HepG2 (cell line): Measurements from ENCODE around the gene RNF11. TPM values are rescaled to one million over a fixed set of nuclear protein-coding genes. Genes with fewer than 3 reads are reported as not detected.

Experiments
- EP300 ChIP-seq, 3 experiments: sonication (generic) in 1 of 3; formaldehyde crosslinking in 1 of 3; IDR thresholded peaks; 2 replicates each; pipeline versions ENCODE4 v1.5.1 to v1.6.1; 2011 to 2020; ENCODE audit warnings: low read depth in 2 of 3, low read length in 2 of 3, borderline replicate concordance in 1 of 3, improper control_type of control experiment in 1 of 3, mild to moderate bottlenecking in 1 of 3, missing genetic modification reagents in 1 of 3, moderate library complexity in 1 of 3
- GATAD1 ChIP-seq: IDR thresholded peaks from 2 replicates; pipeline ENCODE4 v1.6.1; 2016; ENCODE audit warnings: missing genetic modification reagents, missing compliant biosample characterization
- HDAC2 ChIP-seq: sonication (generic); formaldehyde crosslinking; IDR thresholded peaks from 2 replicates; pipeline ENCODE4 v1.4.0; 2020; ENCODE audit warnings: missing genetic modification reagents
- HIC2 ChIP-seq: sonication (generic); formaldehyde crosslinking; IDR thresholded peaks from 2 replicates; pipeline ENCODE4 v1.9.0; 2022; ENCODE audit warnings: low read depth, missing genetic modification reagents
- NR2C2 ChIP-seq: sonication (generic); formaldehyde crosslinking; IDR thresholded peaks from 2 replicates; pipeline ENCODE4 v1.4.0; 2020; ENCODE audit warnings: missing genetic modification reagents, mild to moderate bottlenecking, moderate library complexity, borderline replicate concordance
- PCBP1 ChIP-seq: fragments of 200-400 bp; formaldehyde crosslinking; IDR thresholded peaks from 2 replicates; pipeline ENCODE4 v1.6.1; 2017; ENCODE audit warnings: mild to moderate bottlenecking, low read depth, low read length, borderline replicate concordance
- ZBTB2 ChIP-seq: sonication (generic); formaldehyde crosslinking; IDR thresholded peaks from 2 replicates; pipeline ENCODE4 v1.8.0; 2022; ENCODE audit warnings: low read depth, missing genetic modification reagents
- ZBTB38 ChIP-seq: sonication (generic); formaldehyde crosslinking; IDR thresholded peaks from 2 replicates; pipeline ENCODE4 v1.5.1; 2020; ENCODE audit warnings: mild to moderate bottlenecking, missing genetic modification reagents
- ZFYVE20 ChIP-seq: sonication (generic); formaldehyde crosslinking; IDR thresholded peaks from 2 replicates; pipeline ENCODE4 v1.8.0; 2023; ENCODE audit warnings: low read depth, mild to moderate bottlenecking, moderate library complexity, missing genetic modification reagents, borderline replicate concordance
- ZNF24 ChIP-seq: fragments of 450-650 bp; IDR thresholded peaks from 2 replicates; pipeline ENCODE4 v1.6.1; 2017; ENCODE audit warnings: antibody characterized with exemption, mild to moderate bottlenecking
- ZNF263 ChIP-seq: sonication (generic); formaldehyde crosslinking; IDR thresholded peaks from 2 replicates; pipeline ENCODE4 v1.4.0; 2020; ENCODE audit warnings: missing genetic modification reagents
- ZNF331 ChIP-seq: sonication (generic); formaldehyde crosslinking; IDR thresholded peaks from 2 replicates; pipeline ENCODE4 v1.4.0; 2020; ENCODE audit warnings: missing genetic modification reagents
- ZNF670 ChIP-seq: sonication (generic); formaldehyde crosslinking; IDR thresholded peaks from 2 replicates; pipeline ENCODE4 v1.8.0; 2022; ENCODE audit warnings: mild to moderate bottlenecking, missing genetic modification reagents, borderline replicate concordance
- ZNF674 ChIP-seq: sonication (generic); formaldehyde crosslinking; IDR thresholded peaks from 2 replicates; pipeline ENCODE4 v1.5.0; 2020; ENCODE audit warnings: low read depth, mild to moderate bottlenecking, missing genetic modification reagents
- ZNF687 ChIP-seq: sonication (generic); formaldehyde crosslinking; IDR thresholded peaks from 2 replicates; pipeline ENCODE4 v1.5.1; 2020; ENCODE audit warnings: mild to moderate bottlenecking, missing genetic modification reagents, moderate library complexity
- ZNF710 ChIP-seq: sonication (generic); formaldehyde crosslinking; IDR thresholded peaks from 2 replicates; pipeline ENCODE4 v1.5.0; 2020; ENCODE audit warnings: mild to moderate bottlenecking, missing genetic modification reagents, borderline replicate concordance
- ZNF768 ChIP-seq: sonication (generic); formaldehyde crosslinking; IDR thresholded peaks from 2 replicates; pipeline ENCODE4 v1.4.0; 2020; ENCODE audit warnings: missing genetic modification reagents
- polyA plus RNA-seq, 8 experiments: library from polyadenylated mRNA; depleted of rRNA in 3 of 8; stranded (reverse) in 7 of 8; unstranded in 1 of 8; fragments of >200 nt; fragmentation: Illumina TruSeq in 4 of 8; extraction: Trizol in 4 of 8; gene quantifications; 2 replicates each; pipeline versions ENCODE4 v1.2.1 to v1.2.3, GENCODE V29; 2011 to 2016; ENCODE audit warnings: low read depth in 4 of 8, missing spikeins in 1 of 8, mixed read lengths in 1 of 8; ENCODE audit not compliant: insufficient read depth in 1 of 8
- total RNA-seq, 5 experiments: library from RNA; depleted of rRNA; stranded (reverse); fragments of >200 nt; fragmentation: Illumina TruSeq; extraction: Trizol; gene quantifications; 2 replicates each; pipeline ENCODE4 v1.2.3, GENCODE V29; 2016; ENCODE audit warnings: low read depth in 1 of 5

The RNF11 gene
- total and polyA plus RNA-seq, 2 of the 13 experiments (the other 11 are each of a cell fraction or from before 2014, with no cell fraction given): 41.2 to 48.8 TPM

- 0 out of 2 replicates have a peak, but pooled peaks have one; percentile 47 for TF ChIP-seq PCBP1
- no peak for TF ChIP-seq ZNF24
- TF ChIP-seq ZNF687 (CRISPR knock-in tag): peak; percentile 76
- TF ChIP-seq ZBTB2: no peak
- no peak for TF ChIP-seq ZNF674 (CRISPR knock-in tag)
- TF ChIP-seq HIC2 (CRISPR knock-in tag): no peak
- TF ChIP-seq ZNF710: no peak
- TF ChIP-seq ZNF768: peak; percentile 18; the same call in 1 of the 2 replicates
- TF ChIP-seq NR2C2: no peak
- TF ChIP-seq HDAC2 (CRISPR knock-in tag): no peak
- TF ChIP-seq ZNF331 (CRISPR knock-in tag): peak; percentile 47; the same call in 1 of the 2 replicates
- 0 out of 2 replicates have a peak, but pooled peaks have one; percentile 30 for TF ChIP-seq ZNF670 (CRISPR knock-in tag)
- TF ChIP-seq GATAD1: peak; percentile 61; the same call in 1 of the 2 replicates
- TF ChIP-seq ZFYVE20 (CRISPR knock-in tag): no peak
- TF ChIP-seq EP300 (IDR thresholded peaks at IDR 0.05; ENCODE audit: low read depth in 2 of 2, low read length in 2 of 2): no peak
- TF ChIP-seq EP300 (CRISPR knock-in tag; IDR thresholded peaks at IDR 0.05; ENCODE audit: borderline replicate concordance): no peak
- no peak; the same call in 1 of the 2 replicates for TF ChIP-seq ZBTB38 (CRISPR knock-in tag)
- no peak for TF ChIP-seq ZNF263 (CRISPR knock-in tag)
Observed at GRCh38 chr1:51296383-51297357, 60.6 kb downstream of the RNF11 start (continued).
